HepG2 (cell line): ENCODE results near the gene PTPRD.

Experiments
- CREB1 ChIP-seq, 2 experiments: fragments of 450-650 bp in 1 of 2; IDR thresholded peaks; 2 replicates each; pipeline ENCODE4 v1.6.1; 2016 to 2017; ENCODE audit warnings: control low read depth in 1 of 2, mild to moderate bottlenecking in 1 of 2, missing compliant biosample characterization in 1 of 2, missing genetic modification characterization in 1 of 2
- EZH2 ChIP-seq: conservative IDR thresholded peaks from 2 replicates; pipeline ENCODE4 v1.6.1; 2012; ENCODE audit warnings: mild to moderate bottlenecking, low read depth, low read length, moderate library complexity
- GABPA ChIP-seq, 2 experiments: IDR thresholded peaks; 2 replicates each; pipeline ENCODE4 v1.6.1; 2011 to 2016; ENCODE audit warnings: low read depth in 2 of 2, low read length in 1 of 2, missing biosample characterization in 1 of 2, missing genetic modification characterization in 1 of 2
- NR2F2 ChIP-seq: IDR thresholded peaks from 2 replicates; pipeline ENCODE4 v1.6.1; 2012; ENCODE audit warnings: low read depth, inconsistent platforms, borderline replicate concordance
- PAWR ChIP-seq: sonication (generic); formaldehyde crosslinking; IDR thresholded peaks from 2 replicates; pipeline ENCODE4 v1.4.0; 2020; ENCODE audit warnings: missing genetic modification reagents, mild to moderate bottlenecking, borderline replicate concordance
- ZFP82 ChIP-seq: sonication (generic); formaldehyde crosslinking; IDR thresholded peaks from 2 replicates; pipeline ENCODE4 v1.5.1; 2020; ENCODE audit warnings: mild to moderate bottlenecking, missing genetic modification reagents, borderline replicate concordance
- ZNF138 ChIP-seq: sonication (generic); formaldehyde crosslinking; IDR thresholded peaks from 2 replicates; pipeline ENCODE4 v1.5.0; 2020; ENCODE audit warnings: mild to moderate bottlenecking, low read depth, missing genetic modification reagents
- ZNF780A ChIP-seq: sonication (generic); formaldehyde crosslinking; IDR thresholded peaks from 2 replicates; pipeline ENCODE4 v1.8.0; 2022; ENCODE audit warnings: mild to moderate bottlenecking, missing genetic modification reagents, moderate library complexity
- TF ChIP-seq, protein P1 (sequence below): IDR thresholded peaks from 2 replicates; pipeline ENCODE4 v1.6.1; 2016; ENCODE audit warnings: low read depth, missing genetic modification reagents, missing compliant biosample characterization
- TF ChIP-seq, protein P2 (sequence below): sonication (generic); formaldehyde crosslinking; IDR thresholded peaks from 2 replicates; pipeline ENCODE4 v1.8.0; 2022; ENCODE audit warnings: missing genetic modification reagents, low read depth, mild to moderate bottlenecking, borderline replicate concordance
- TF ChIP-seq, protein P3 (sequence below): sonication (generic); formaldehyde crosslinking; IDR thresholded peaks from 2 replicates; pipeline ENCODE4 v1.4.0; 2020; ENCODE audit warnings: low read depth, mild to moderate bottlenecking, missing genetic modification reagents
- TF ChIP-seq, protein P4 (sequence below): sonication (generic); formaldehyde crosslinking; IDR thresholded peaks from 2 replicates; pipeline ENCODE4 v1.5.0; 2020; ENCODE audit warnings: mild to moderate bottlenecking, missing genetic modification reagents, moderate library complexity

DNA sequence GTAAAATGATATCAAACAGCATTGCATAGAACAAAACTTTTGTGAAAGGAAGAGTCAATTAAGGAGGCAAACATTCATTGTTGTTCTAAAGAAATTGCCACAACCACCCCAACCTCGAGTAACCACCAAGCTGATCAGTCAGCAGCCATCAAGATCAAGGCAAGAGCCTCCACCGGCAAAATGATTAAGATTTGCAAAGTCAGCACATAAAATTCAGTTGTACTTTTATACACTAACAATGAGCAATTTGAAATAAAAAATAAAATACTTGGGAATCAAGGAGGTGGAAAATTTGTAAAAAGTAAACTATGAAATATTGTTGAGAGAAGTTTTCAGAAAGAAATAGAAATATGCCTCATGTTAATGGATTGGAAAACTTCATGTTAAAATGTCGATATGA lies 1118.5 kb downstream of the PTPRD start:
- TF ChIP-seq PAWR (CRISPR knock-in tag), result no peak
- TF ChIP-seq ZNF138, result no peak
- no peak for TF ChIP-seq CREB1 (IDR thresholded peaks at IDR 0.05)
- no peak for TF ChIP-seq CREB1 (CRISPR knock-in tag; IDR thresholded peaks at IDR 0.05)
- TF ChIP-seq EZH2, result no peak
- no peak for TF ChIP-seq NR2F2
- TF ChIP-seq ZNF780A, result no peak
- TF ChIP-seq, protein P1, sequence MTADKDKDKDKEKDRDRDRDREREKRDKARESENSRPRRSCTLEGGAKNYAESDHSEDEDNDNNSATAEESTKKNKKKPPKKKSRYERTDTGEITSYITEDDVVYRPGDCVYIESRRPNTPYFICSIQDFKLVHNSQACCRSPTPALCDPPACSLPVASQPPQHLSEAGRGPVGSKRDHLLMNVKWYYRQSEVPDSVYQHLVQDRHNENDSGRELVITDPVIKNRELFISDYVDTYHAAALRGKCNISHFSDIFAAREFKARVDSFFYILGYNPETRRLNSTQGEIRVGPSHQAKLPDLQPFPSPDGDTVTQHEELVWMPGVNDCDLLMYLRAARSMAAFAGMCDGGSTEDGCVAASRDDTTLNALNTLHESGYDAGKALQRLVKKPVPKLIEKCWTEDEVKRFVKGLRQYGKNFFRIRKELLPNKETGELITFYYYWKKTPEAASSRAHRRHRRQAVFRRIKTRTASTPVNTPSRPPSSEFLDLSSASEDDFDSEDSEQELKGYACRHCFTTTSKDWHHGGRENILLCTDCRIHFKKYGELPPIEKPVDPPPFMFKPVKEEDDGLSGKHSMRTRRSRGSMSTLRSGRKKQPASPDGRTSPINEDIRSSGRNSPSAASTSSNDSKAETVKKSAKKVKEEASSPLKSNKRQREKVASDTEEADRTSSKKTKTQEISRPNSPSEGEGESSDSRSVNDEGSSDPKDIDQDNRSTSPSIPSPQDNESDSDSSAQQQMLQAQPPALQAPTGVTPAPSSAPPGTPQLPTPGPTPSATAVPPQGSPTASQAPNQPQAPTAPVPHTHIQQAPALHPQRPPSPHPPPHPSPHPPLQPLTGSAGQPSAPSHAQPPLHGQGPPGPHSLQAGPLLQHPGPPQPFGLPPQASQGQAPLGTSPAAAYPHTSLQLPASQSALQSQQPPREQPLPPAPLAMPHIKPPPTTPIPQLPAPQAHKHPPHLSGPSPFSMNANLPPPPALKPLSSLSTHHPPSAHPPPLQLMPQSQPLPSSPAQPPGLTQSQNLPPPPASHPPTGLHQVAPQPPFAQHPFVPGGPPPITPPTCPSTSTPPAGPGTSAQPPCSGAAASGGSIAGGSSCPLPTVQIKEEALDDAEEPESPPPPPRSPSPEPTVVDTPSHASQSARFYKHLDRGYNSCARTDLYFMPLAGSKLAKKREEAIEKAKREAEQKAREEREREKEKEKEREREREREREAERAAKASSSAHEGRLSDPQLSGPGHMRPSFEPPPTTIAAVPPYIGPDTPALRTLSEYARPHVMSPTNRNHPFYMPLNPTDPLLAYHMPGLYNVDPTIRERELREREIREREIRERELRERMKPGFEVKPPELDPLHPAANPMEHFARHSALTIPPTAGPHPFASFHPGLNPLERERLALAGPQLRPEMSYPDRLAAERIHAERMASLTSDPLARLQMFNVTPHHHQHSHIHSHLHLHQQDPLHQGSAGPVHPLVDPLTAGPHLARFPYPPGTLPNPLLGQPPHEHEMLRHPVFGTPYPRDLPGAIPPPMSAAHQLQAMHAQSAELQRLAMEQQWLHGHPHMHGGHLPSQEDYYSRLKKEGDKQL, result no peak
- TF ChIP-seq, protein P2, sequence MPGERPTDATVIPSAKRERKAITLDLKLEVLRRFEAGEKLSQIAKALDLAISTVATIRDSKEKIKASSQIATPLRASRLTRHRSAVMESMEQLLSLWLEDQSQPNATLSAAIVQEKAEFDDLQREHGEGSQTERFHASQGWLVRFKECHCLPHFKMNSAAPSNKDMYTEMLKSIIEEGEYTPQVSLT, result no peak
- no peak for TF ChIP-seq ZFP82
- TF ChIP-seq, protein P3, sequence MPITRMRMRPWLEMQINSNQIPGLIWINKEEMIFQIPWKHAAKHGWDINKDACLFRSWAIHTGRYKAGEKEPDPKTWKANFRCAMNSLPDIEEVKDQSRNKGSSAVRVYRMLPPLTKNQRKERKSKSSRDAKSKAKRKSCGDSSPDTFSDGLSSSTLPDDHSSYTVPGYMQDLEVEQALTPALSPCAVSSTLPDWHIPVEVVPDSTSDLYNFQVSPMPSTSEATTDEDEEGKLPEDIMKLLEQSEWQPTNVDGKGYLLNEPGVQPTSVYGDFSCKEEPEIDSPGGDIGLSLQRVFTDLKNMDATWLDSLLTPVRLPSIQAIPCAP (CRISPR knock-in tag), result no peak
- TF ChIP-seq, protein P4, sequence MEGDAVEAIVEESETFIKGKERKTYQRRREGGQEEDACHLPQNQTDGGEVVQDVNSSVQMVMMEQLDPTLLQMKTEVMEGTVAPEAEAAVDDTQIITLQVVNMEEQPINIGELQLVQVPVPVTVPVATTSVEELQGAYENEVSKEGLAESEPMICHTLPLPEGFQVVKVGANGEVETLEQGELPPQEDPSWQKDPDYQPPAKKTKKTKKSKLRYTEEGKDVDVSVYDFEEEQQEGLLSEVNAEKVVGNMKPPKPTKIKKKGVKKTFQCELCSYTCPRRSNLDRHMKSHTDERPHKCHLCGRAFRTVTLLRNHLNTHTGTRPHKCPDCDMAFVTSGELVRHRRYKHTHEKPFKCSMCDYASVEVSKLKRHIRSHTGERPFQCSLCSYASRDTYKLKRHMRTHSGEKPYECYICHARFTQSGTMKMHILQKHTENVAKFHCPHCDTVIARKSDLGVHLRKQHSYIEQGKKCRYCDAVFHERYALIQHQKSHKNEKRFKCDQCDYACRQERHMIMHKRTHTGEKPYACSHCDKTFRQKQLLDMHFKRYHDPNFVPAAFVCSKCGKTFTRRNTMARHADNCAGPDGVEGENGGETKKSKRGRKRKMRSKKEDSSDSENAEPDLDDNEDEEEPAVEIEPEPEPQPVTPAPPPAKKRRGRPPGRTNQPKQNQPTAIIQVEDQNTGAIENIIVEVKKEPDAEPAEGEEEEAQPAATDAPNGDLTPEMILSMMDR (CRISPR knock-in tag), result no peak
- TF ChIP-seq GABPA (IDR thresholded peaks at IDR 0.05; ENCODE audit: low read depth, low read length), result no peak
- no peak for TF ChIP-seq GABPA (CRISPR knock-in tag; IDR thresholded peaks at IDR 0.05; ENCODE audit: low read depth)
